ENCODE results near the gene HSP90AB1. TPM values are rescaled to one million over a fixed set of nuclear protein-coding genes. Genes with fewer than 3 reads are reported as not detected.
A peak's percentile ranks its signal among the peaks of the same experiment; 100 is the strongest.

HSP90AB1 gene
- total and polyA plus RNA-seq, 9 of the 15 experiments (the other 6 are each of a cell fraction or from before 2014, with no cell fraction given): 1,780 to 3,358 (median 2,262) TPM

- TF ChIP-seq ZNF655 (CRISPR knock-in tag; IDR thresholded peaks at IDR 0.05) (no peak), ZNF174 (CRISPR knock-in tag; IDR thresholded peaks at IDR 0.05) (peak; percentile 78; the same call in 1 of the 2 replicates), XRCC5 (IDR thresholded peaks at IDR 0.05; ENCODE audit: low read depth, low read length) (no peak), GTF2E2 (tag; IDR thresholded peaks at IDR 0.05) (peak; percentile 99), BRF2 (IDR thresholded peaks at IDR 0.05; ENCODE audit: borderline replicate concordance, insufficient read depth, insufficient read length) (no peak), NBN (IDR thresholded peaks at IDR 0.05; ENCODE audit: low read depth) (peak; percentile 95), GABPA (tag; conservative IDR thresholded peaks at IDR 0.05; ENCODE audit: low read depth) (no peak), MBD2 (IDR thresholded peaks at IDR 0.05; ENCODE audit: borderline replicate concordance, low read depth) (peak; percentile 91), U2AF2 (optimal IDR thresholded peaks at IDR 0.05; ENCODE audit: low read depth, low read length) (no peak), CBX1 (IDR thresholded peaks at IDR 0.05; ENCODE audit: low read depth) (peak; percentile 22; the same call in 1 of the 2 replicates), ESRRA (IDR thresholded peaks at IDR 0.05; ENCODE audit: borderline replicate concordance, low read depth) (no peak; the same call in 1 of the 2 replicates), ZNF217 (CRISPR knock-in tag; IDR thresholded peaks at IDR 0.05) (no peak), ZNF512 (tag; IDR thresholded peaks at IDR 0.05) (no peak), PTTG1 (tag; IDR thresholded peaks at IDR 0.05; ENCODE audit: low read depth) (no peak), TGIF2 (CRISPR knock-in tag; IDR thresholded peaks at IDR 0.05) (no peak), KLF10 (CRISPR knock-in tag; IDR thresholded peaks at IDR 0.05) (no peak), CC2D1A (IDR thresholded peaks at IDR 0.05) (peak; percentile 79), ZFP36 (IDR thresholded peaks at IDR 0.05; ENCODE audit: low read depth, low read length, partially characterized antibody) (peak; percentile 14), IRF9 (tag; IDR thresholded peaks at IDR 0.05) (no peak)
Measured at GRCh38 chr6:44246663-44247337, at the start of gene HSP90AB1 (continued).

Data from K562 (cell line).